C4-2B (cell line): ENCODE results near the gene KCNQ5.

Experiments
- CTCF ChIP-seq: fragments of 450-650 bp; conservative IDR thresholded peaks from 2 replicates; pipeline ENCODE4 v1.5.1; 2017; ENCODE audit warnings: mild to moderate bottlenecking
- ZFX ChIP-seq: fragments of 450-650 bp; IDR thresholded peaks from 2 replicates; pipeline ENCODE4 v1.6.1; 2017

- TF ChIP-seq CTCF (no peak), ZFX (no peak)
Measured at GRCh38 chr6:72835749-72836148, 213.9 kb downstream of the KCNQ5 start.
